Measurements from ENCODE around the gene METTL9. TPM values are rescaled to one million over a fixed set of nuclear protein-coding genes. Genes with fewer than 3 reads are reported as not detected.

METTL9 gene
- total and polyA plus RNA-seq, 4 donors = 9.3 to 57.3 (median 17.2) TPM

DNA sequence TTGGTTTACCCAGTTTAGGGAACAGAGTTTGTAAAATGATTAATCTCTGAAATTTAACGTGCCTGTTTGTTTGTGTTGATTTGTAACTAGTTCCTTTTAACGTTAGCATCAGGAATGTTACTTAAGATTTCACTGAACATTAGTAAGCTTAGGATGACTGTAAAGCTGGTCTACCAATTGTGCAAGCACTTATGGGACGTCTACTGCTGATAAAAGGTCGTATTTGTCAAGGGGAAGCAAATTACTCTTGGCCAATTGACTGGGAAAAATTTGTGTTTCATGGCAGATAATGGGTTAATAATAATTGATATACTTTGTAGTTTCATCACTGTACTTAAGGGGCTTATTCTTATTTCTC is 11.8 kb downstream of the METTL9 start:
- Histone ChIP-seq H3K4me3 (ENCODE audit: low read depth in 1 of 3, low read length in 3 of 3) (no peak overlapping the region), H3K9me3 (ENCODE audit: control insufficient read depth in 4 of 4, low read length in 3 of 4) (no peaks in the 10 kb centered on the region), H3K9ac (ENCODE audit: low read depth in 1 of 2, low read length in 2 of 2) (no peak overlapping the region), H3K36me3 (ENCODE audit: control insufficient read depth in 4 of 4, insufficient read depth in 3 of 4, low read depth in 1 of 4, low read length in 3 of 4) (peaks cover 0 to 3% (median 2%) of the 10 kb centered on the region in 4 donors), H3K27ac (ENCODE audit: low read depth in 1 of 2, low read length in 2 of 2) (peak overlapping the region in 1 of 2 donors; percentile 16), H3K27me3 (ENCODE audit: control insufficient read depth in 4 of 4, insufficient read depth in 4 of 4, low read length in 3 of 4) (no peaks in the 10 kb centered on the region), H3K4me1 (ENCODE audit: control insufficient read depth in 4 of 4, insufficient read depth in 4 of 4, low read length in 3 of 4) (peaks cover 0 to 4% (median under 1%) of the 10 kb centered on the region in 4 donors)
- no peak for DNase-seq (ENCODE audit: low spot score)
- 33% methylated on average over 4 of the region's 4 CpGs for WGBS
- TF ChIP-seq JUND (IDR thresholded peaks at IDR 0.05) (no peak), SP1 (IDR thresholded peaks at IDR 0.05) (no peak), HNF4A (conservative IDR thresholded peaks at IDR 0.05) (no peak)

GRCh38 chr16:21611556-21612384 is 12.4 kb downstream of the METTL9 start:
- no peak overlapping the region for H3K4me3 ChIP-seq (ENCODE audit: low read depth in 1 of 3, low read length in 3 of 3)
- no peaks in the 10 kb centered on the region for H3K27me3 ChIP-seq (ENCODE audit: control insufficient read depth in 4 of 4, insufficient read depth in 4 of 4, low read length in 3 of 4)
- WGBS = 70% methylated on average over 7 of the region's 7 CpGs
- peak overlapping the region in 1 of 2 donors; percentile 16 for H3K27ac ChIP-seq (ENCODE audit: low read depth in 1 of 2, low read length in 2 of 2)
- no peak for TF ChIP-seq RXRA (IDR thresholded peaks at IDR 0.05)
- TF ChIP-seq NR2F2 (IDR thresholded peaks at IDR 0.05) = no peak
- TF ChIP-seq JUND (IDR thresholded peaks at IDR 0.05) = no peak
- TF ChIP-seq GABPA (IDR thresholded peaks at IDR 0.05 in 1 of 2, conservative IDR thresholded peaks at IDR 0.05 in 1 of 2) = no peak
- TF ChIP-seq FOXA2 (IDR thresholded peaks at IDR 0.05) = no peak
- TF ChIP-seq FOXA1 (IDR thresholded peaks at IDR 0.05) = no peak
- no peak for TF ChIP-seq HNF4A (conservative IDR thresholded peaks at IDR 0.05)
- TF ChIP-seq, protein P1, sequence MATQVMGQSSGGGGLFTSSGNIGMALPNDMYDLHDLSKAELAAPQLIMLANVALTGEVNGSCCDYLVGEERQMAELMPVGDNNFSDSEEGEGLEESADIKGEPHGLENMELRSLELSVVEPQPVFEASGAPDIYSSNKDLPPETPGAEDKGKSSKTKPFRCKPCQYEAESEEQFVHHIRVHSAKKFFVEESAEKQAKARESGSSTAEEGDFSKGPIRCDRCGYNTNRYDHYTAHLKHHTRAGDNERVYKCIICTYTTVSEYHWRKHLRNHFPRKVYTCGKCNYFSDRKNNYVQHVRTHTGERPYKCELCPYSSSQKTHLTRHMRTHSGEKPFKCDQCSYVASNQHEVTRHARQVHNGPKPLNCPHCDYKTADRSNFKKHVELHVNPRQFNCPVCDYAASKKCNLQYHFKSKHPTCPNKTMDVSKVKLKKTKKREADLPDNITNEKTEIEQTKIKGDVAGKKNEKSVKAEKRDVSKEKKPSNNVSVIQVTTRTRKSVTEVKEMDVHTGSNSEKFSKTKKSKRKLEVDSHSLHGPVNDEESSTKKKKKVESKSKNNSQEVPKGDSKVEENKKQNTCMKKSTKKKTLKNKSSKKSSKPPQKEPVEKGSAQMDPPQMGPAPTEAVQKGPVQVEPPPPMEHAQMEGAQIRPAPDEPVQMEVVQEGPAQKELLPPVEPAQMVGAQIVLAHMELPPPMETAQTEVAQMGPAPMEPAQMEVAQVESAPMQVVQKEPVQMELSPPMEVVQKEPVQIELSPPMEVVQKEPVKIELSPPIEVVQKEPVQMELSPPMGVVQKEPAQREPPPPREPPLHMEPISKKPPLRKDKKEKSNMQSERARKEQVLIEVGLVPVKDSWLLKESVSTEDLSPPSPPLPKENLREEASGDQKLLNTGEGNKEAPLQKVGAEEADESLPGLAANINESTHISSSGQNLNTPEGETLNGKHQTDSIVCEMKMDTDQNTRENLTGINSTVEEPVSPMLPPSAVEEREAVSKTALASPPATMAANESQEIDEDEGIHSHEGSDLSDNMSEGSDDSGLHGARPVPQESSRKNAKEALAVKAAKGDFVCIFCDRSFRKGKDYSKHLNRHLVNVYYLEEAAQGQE (IDR thresholded peaks at IDR 0.05) = no peak
- peaks cover 0 to 4% (median under 1%) of the 10 kb centered on the region in 4 donors for H3K4me1 ChIP-seq (ENCODE audit: control insufficient read depth in 4 of 4, insufficient read depth in 4 of 4, low read length in 3 of 4)
- no peaks in the 10 kb centered on the region for H3K9me3 ChIP-seq (ENCODE audit: control insufficient read depth in 4 of 4, low read length in 3 of 4)
- H3K36me3 ChIP-seq (ENCODE audit: control insufficient read depth in 4 of 4, insufficient read depth in 3 of 4, low read depth in 1 of 4, low read length in 3 of 4) = peaks cover 0 to 3% (median 2%) of the 10 kb centered on the region in 4 donors
- no peak overlapping the region for H3K9ac ChIP-seq (ENCODE audit: low read depth in 1 of 2, low read length in 2 of 2)
- no peak for DNase-seq (ENCODE audit: low spot score)

DNA sequence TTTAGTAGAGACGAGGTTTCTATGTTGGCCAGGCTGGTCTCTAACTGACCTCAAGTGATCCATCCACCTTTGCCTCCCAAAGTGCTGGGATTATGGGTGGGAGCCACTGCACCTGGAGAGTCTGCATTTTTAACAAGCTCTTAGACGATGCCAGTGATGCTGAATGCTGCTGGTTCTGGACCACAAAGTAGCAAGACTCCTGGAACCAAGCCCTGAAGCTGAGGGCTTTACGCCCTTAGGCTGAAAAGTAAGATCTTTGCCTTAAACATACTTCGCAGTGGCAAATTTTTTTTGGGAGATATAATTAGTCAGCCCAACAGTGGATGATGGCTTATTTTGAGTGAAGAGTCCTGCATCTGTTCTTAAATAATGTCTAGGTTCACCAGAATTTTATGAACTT is 14.0 kb downstream of the METTL9 start:
- Histone ChIP-seq H3K36me3 (ENCODE audit: control insufficient read depth in 4 of 4, insufficient read depth in 3 of 4, low read depth in 1 of 4, low read length in 3 of 4) (peaks cover 0 to 3% (median 2%) of the 10 kb centered on the region in 4 donors), H3K4me3 (ENCODE audit: low read depth in 1 of 3, low read length in 3 of 3) (no peak overlapping the region), H3K27me3 (ENCODE audit: control insufficient read depth in 4 of 4, insufficient read depth in 4 of 4, low read length in 3 of 4) (no peaks in the 10 kb centered on the region), H3K4me1 (ENCODE audit: control insufficient read depth in 4 of 4, insufficient read depth in 4 of 4, low read length in 3 of 4) (peaks cover 0 to 4% (median 0%) of the 10 kb centered on the region in 4 donors), H3K27ac (ENCODE audit: low read depth in 1 of 2, low read length in 2 of 2) (no peak overlapping the region), H3K9ac (ENCODE audit: low read depth in 1 of 2, low read length in 2 of 2) (no peak overlapping the region), H3K9me3 (ENCODE audit: control insufficient read depth in 4 of 4, low read length in 3 of 4) (no peaks in the 10 kb centered on the region)
- no peak for TF ChIP-seq HNF4G (IDR thresholded peaks at IDR 0.05)
- TF ChIP-seq TAF1 (conservative IDR thresholded peaks at IDR 0.05) = no peak
- TF ChIP-seq FOXA2 (IDR thresholded peaks at IDR 0.05) = no peak
- TF ChIP-seq NR2F2 (IDR thresholded peaks at IDR 0.05) = no peak
- TF ChIP-seq GABPA (IDR thresholded peaks at IDR 0.05 in 1 of 2, conservative IDR thresholded peaks at IDR 0.05 in 1 of 2) = no peak
- no peak for TF ChIP-seq EGR1 (IDR thresholded peaks at IDR 0.05; ENCODE audit: low read depth in 2 of 2)
- TF ChIP-seq YY1 (IDR thresholded peaks at IDR 0.05) = no peak
- WGBS = over 99% methylated on average over 4 of the region's 4 CpGs
- DNase-seq (ENCODE audit: low spot score) = no peak
